ENCODE measurements around the gene JUND. TPM values are rescaled to one million over a fixed set of nuclear protein-coding genes. Genes with fewer than 3 reads are reported as not detected.

Gene JUND
- total RNA-seq, 1 donor from 2014 or later: 455 TPM

DNA sequence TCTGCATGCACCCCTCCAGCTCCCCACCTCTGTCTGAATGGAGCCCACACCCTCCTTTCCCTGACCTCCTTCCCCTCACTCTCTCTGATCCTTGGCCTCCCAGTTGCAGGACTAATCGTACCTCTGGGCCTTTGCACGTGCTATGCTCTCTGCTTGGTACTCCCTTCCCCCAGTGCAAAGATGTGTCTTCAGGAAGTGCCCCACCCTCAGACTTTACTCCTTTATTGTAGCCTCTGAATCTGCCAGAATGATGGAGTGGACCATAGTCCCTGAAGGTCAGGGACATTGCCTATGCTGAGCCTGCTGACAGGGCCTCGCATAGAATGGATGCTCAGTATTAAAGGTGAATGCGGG lies 1.3 kb upstream of the JUND start:
- H3K4me1 Mint-ChIP-seq (ENCODE audit: low read depth): peaks cover 57% of the 10 kb centered on the region
- no peak for DNase-seq (ENCODE audit: low spot score)

GRCh38 chr19:18282021-18282787 lies 782 bp upstream of the JUND start:
- no peak for DNase-seq (ENCODE audit: low spot score)
- peaks cover 36% of the 10 kb centered on the region for H3K36me3 Mint-ChIP-seq (ENCODE audit: low read depth)
- intact Hi-C loops (cut with micrococcal nuclease): loop anchor here (1.0 to 5.0 kb wide), 2 partner anchors 8 to 635 kb away; partner anchors contain the start of genes COPE and DDX49

More for the DNA sequence above, 1.3 kb upstream of the JUND start:
- Mint-ChIP-seq H3K36me3 (ENCODE audit: low read depth) (peaks cover 33% of the 10 kb centered on the region), H3K4me3 (peak overlapping the region; percentile 81), H3K9me3 (peaks cover 5% of the 10 kb centered on the region), H3K27me3 (ENCODE audit: insufficient read depth) (no peaks in the 10 kb centered on the region), H3K27ac (peak overlapping the region; percentile 98)
- intact Hi-C loops (cut with micrococcal nuclease): loop anchor here (1.0 to 5.0 kb wide), 2 partner anchors 8 to 635 kb away; partner anchors contain the start of genes COPE and DDX49

DNA sequence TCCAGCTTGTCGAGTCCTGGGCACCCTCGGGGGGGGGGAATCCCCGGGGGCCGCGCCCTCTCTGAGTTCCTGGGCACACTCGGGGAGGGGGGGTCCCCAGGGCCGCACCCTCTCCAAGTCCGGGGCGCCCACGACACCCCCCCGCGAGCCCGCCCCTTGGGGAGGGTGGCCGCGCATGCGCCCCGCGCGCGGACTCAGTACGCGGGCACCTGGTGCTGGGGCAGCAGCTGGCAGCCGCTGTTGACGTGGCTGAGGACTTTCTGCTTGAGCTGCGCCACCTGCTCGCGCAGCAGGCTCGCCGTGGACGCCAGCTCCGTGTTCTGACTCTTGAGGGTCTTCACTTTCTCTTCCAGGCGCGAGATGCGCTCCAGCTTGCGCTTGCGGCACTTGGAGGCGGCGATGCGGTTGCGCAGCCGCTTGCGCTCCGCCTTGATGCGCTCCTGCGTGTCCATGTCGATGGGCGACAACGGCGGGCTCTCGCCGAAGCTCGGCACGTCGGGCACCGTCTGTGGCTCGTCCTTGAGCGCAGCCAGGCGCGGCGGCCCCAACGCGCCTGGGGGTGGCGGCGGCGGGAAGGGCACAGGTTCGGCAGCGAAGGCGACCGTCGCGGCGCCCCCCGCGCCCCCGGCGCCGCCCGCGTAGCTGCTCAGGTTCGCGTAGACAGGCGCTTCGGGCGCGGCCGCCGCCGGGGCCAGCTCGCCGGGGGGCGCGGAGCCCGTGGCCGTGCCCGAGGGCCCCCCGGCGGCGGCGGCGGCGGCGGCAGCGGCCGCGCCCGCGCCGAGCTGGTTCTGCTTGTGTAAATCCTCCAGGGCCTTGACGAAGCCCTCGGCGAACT lies 958 bp downstream of the JUND start:
- no peaks in the 10 kb centered on the region for H3K27me3 Mint-ChIP-seq (ENCODE audit: insufficient read depth)
- H3K27ac Mint-ChIP-seq: peak overlapping the region; percentile 93
- H3K9me3 Mint-ChIP-seq: peaks cover 5% of the 10 kb centered on the region
- intact Hi-C loops (cut with micrococcal nuclease): loop anchor here (1.0 to 5.0 kb wide), 3 partner anchors 88 to 637 kb away; partner anchors contain the start of genes COPE, DDX49, ELL and MPV17L2
- H3K4me3 Mint-ChIP-seq: peak overlapping the region; percentile 98
- peak; percentile 78 for DNase-seq (ENCODE audit: low spot score)
- peaks cover 40% of the 10 kb centered on the region for H3K4me1 Mint-ChIP-seq (ENCODE audit: low read depth)
- peaks cover 31% of the 10 kb centered on the region for H3K36me3 Mint-ChIP-seq (ENCODE audit: low read depth)

More at GRCh38 chr19:18282021-18282787, 782 bp upstream of the JUND start:
- Mint-ChIP-seq H3K9me3 (peaks cover 5% of the 10 kb centered on the region), H3K27ac (peak overlapping the region; percentile 98), H3K4me1 (ENCODE audit: low read depth) (peaks cover 57% of the 10 kb centered on the region), H3K4me3 (peak overlapping the region; percentile 81), H3K27me3 (ENCODE audit: insufficient read depth) (no peaks in the 10 kb centered on the region)

DNA sequence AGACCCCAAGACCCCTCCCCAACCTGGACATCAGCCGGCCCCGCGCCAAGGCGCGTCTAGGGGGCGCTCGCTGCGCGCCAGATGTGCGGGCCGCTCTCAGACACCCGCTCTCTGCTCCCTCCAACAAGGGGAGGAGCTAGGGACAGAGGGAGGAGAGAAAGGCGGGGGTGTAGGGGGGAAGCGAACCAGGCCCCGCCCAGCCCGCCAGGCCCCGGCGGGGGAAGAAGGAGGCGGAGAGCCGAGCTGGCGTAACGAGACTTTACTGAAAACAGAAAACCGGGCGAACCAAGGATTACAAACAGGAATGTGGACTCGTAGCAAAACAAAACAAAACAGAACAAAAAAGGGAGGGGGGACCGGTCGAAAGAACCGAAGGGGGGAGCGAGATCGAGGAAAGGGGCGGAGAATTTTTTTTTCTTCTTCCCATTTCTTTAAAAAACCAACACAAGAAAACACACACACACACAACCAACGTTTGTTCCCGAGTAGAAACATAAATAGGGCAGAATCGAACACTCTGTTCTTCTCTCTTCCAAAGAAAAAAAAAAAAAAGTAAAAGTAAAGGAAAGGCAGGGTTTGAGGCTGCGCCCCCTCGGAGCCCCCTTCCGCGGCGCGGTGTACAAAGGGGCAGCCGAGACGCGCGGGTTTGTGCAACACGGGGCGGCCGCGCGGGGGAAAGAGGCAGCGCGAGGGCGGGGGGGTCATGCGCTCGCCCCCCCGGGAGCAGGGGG lies 1.7 kb downstream of the JUND start:
- H3K27me3 Mint-ChIP-seq (ENCODE audit: insufficient read depth): no peaks in the 10 kb centered on the region
- peak overlapping the region; percentile 96 for H3K27ac Mint-ChIP-seq
- peaks cover 33% of the 10 kb centered on the region for H3K4me1 Mint-ChIP-seq (ENCODE audit: low read depth)
- H3K9me3 Mint-ChIP-seq: no peaks in the 10 kb centered on the region
- intact Hi-C loops (cut with micrococcal nuclease): loop anchor here (1.0 to 5.0 kb wide), 8 partner anchors 13 to 638 kb away; partner anchors contain the start of genes COPE, DDX49, LSM4 and MPV17L2
- DNase-seq (ENCODE audit: low spot score): peak; percentile 89
- H3K36me3 Mint-ChIP-seq (ENCODE audit: low read depth): peaks cover 27% of the 10 kb centered on the region
- H3K4me3 Mint-ChIP-seq: peak overlapping the region; percentile 98

GRCh38 chr19:18279266-18279515 lies 2.2 kb downstream of the JUND start:
- peak overlapping the region; percentile 98 for H3K4me3 Mint-ChIP-seq
- H3K4me1 Mint-ChIP-seq (ENCODE audit: low read depth): peaks cover 28% of the 10 kb centered on the region
- no peak for DNase-seq (ENCODE audit: low spot score)
- H3K27me3 Mint-ChIP-seq (ENCODE audit: insufficient read depth): no peaks in the 10 kb centered on the region
- H3K36me3 Mint-ChIP-seq (ENCODE audit: low read depth): peaks cover 31% of the 10 kb centered on the region
- H3K27ac Mint-ChIP-seq: peak overlapping the region; percentile 96
- intact Hi-C loops (cut with micrococcal nuclease): loop anchor here (1.0 to 5.0 kb wide), 6 partner anchors 14 to 138 kb away; partner anchors contain the start of genes LSM4, RAB3A and SSBP4
- H3K9me3 Mint-ChIP-seq: no peaks in the 10 kb centered on the region

- Mint-ChIP-seq H3K4me1 (ENCODE audit: low read depth) (peaks cover 28% of the 10 kb centered on the region), H3K27me3 (ENCODE audit: insufficient read depth) (no peaks in the 10 kb centered on the region)
- peak; percentile 41 for DNase-seq (ENCODE audit: low spot score)
Measured at GRCh38 chr19:18278521-18279265, 2.7 kb downstream of the JUND start.

GRCh38 chr19:18274781-18275356 lies 6.6 kb downstream of the JUND start:
- no peak for DNase-seq (ENCODE audit: low spot score)
- H3K36me3 Mint-ChIP-seq (ENCODE audit: low read depth): peaks cover 27% of the 10 kb centered on the region
- H3K4me1 Mint-ChIP-seq (ENCODE audit: low read depth): peaks cover 11% of the 10 kb centered on the region
- no peak overlapping the region for H3K4me3 Mint-ChIP-seq
- intact Hi-C loops (cut with micrococcal nuclease): loop anchor here (5.0 kb wide), 1 partner anchor 142 kb away; the partner anchor contains the start of gene SSBP4
- no peaks in the 10 kb centered on the region for H3K27me3 Mint-ChIP-seq (ENCODE audit: insufficient read depth)
- no peak overlapping the region for H3K27ac Mint-ChIP-seq
- no peaks in the 10 kb centered on the region for H3K9me3 Mint-ChIP-seq

More at GRCh38 chr19:18278521-18279265, 2.7 kb downstream of the JUND start:
- Mint-ChIP-seq H3K36me3 (ENCODE audit: low read depth) (peaks cover 31% of the 10 kb centered on the region), H3K4me3 (peak overlapping the region; percentile 98), H3K9me3 (no peaks in the 10 kb centered on the region), H3K27ac (peak overlapping the region; percentile 96)
- intact Hi-C loops (cut with micrococcal nuclease): loop anchor here (1.0 to 5.0 kb wide), 6 partner anchors 14 to 139 kb away; partner anchors contain the start of genes LSM4, RAB3A and SSBP4

- Mint-ChIP-seq H3K4me3 (no peak within 1 kb of the TSS), H3K27me3 (ENCODE audit: insufficient read depth) (no peaks in the 10 kb centered on the region)
Measured at GRCh38 chr19:18274219-18274780, 7.1 kb downstream of the JUND start, which contains the start of gene IQCN. TSS of gene IQCN (minus strand) at chr19:18274452. CDS start at chr19:18269478, 4,974 bp downstream.

DNA sequence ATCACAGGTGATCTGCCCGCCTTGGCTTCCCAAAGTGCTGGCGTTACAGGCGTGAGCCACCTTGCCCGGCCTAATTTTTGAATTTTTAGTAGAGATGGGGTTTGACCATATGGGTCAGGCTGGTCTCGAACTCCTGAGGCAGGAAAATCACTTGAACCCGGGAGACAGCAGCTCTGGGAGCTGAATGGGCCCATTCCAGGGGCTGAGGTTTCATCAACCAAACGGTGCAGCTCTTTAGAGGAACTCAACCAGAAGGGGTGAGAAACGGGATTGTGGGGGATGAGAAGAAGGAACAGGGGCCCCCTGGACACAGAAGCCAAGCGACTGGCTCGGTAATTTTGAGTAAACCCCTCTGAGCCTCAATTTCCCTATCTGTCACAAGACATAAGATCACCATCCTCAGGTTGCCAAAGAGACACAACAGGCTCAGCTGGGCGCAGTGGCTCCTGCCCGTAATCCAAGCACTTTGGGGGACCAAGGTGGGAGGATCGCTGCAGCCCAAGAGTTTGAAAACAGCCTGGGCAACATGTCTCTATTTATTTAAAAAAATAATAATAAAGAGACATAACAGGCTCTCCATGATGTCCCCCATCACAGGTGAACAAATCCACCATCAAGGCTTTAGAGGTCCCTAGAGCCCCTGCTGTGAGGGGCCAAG lies 7.7 kb downstream of the JUND start:
- Mint-ChIP-seq H3K27me3 (ENCODE audit: insufficient read depth) (no peaks in the 10 kb centered on the region), H3K4me3 (no peak overlapping the region), H3K4me1 (ENCODE audit: low read depth) (peaks cover 3% of the 10 kb centered on the region), H3K9me3 (no peaks in the 10 kb centered on the region), H3K27ac (no peak overlapping the region), H3K36me3 (ENCODE audit: low read depth) (peaks cover 16% of the 10 kb centered on the region)
- no peak for DNase-seq (ENCODE audit: low spot score)
- intact Hi-C loops (cut with micrococcal nuclease): no loop called here

More at GRCh38 chr19:18274219-18274780, 7.1 kb downstream of the JUND start, which contains the start of gene IQCN:
- no peak within 1 kb of the TSS for H3K27ac Mint-ChIP-seq
- no peaks in the 10 kb centered on the region for H3K9me3 Mint-ChIP-seq
- H3K4me1 Mint-ChIP-seq (ENCODE audit: low read depth): peaks cover 8% of the 10 kb centered on the region
- no peak for DNase-seq (ENCODE audit: low spot score)
- intact Hi-C loops (cut with micrococcal nuclease): no loop called here
- peaks cover 22% of the 10 kb centered on the region for H3K36me3 Mint-ChIP-seq (ENCODE audit: low read depth)

- Mint-ChIP-seq H3K27ac (no peak overlapping the region), H3K9me3 (no peaks in the 10 kb centered on the region)
Measured at GRCh38 chr19:18271433-18271841, 10.0 kb downstream of the JUND start.

GRCh38 chr19:18270326-18270725 lies 11.1 kb downstream of the JUND start:
- intact Hi-C loops (cut with micrococcal nuclease): no loop called here
- DNase-seq (ENCODE audit: low spot score): no peak
- no peak overlapping the region for H3K27ac Mint-ChIP-seq
- H3K27me3 Mint-ChIP-seq (ENCODE audit: insufficient read depth): no peaks in the 10 kb centered on the region
- peaks cover 4% of the 10 kb centered on the region for H3K4me1 Mint-ChIP-seq (ENCODE audit: low read depth)
- no peak overlapping the region for H3K4me3 Mint-ChIP-seq
- no peaks in the 10 kb centered on the region for H3K9me3 Mint-ChIP-seq
- H3K36me3 Mint-ChIP-seq (ENCODE audit: low read depth): peaks cover 9% of the 10 kb centered on the region

More at GRCh38 chr19:18271433-18271841, 10.0 kb downstream of the JUND start:
- Mint-ChIP-seq H3K27me3 (ENCODE audit: insufficient read depth) (no peaks in the 10 kb centered on the region), H3K4me1 (ENCODE audit: low read depth) (no peaks in the 10 kb centered on the region), H3K4me3 (no peak overlapping the region), H3K36me3 (ENCODE audit: low read depth) (peaks cover 7% of the 10 kb centered on the region)
- DNase-seq (ENCODE audit: low spot score): no peak
- intact Hi-C loops (cut with micrococcal nuclease): no loop called here

Data from activated T-helper 1 cell treated with anti-CD3 and anti-CD28 coated beads, Interleukin-12 subunit alpha, Interleukin-12 subunit beta, Interleukin-2, Interleukin-4 antibody, amounts not matched to agents 30 ng/mL and 10 ng/mL and 1 ng/mL, durations not matched to agents 14 hours and 24 hours and 36 hours (primary cell).